ENCODE data around the gene COTL1.

DNA sequence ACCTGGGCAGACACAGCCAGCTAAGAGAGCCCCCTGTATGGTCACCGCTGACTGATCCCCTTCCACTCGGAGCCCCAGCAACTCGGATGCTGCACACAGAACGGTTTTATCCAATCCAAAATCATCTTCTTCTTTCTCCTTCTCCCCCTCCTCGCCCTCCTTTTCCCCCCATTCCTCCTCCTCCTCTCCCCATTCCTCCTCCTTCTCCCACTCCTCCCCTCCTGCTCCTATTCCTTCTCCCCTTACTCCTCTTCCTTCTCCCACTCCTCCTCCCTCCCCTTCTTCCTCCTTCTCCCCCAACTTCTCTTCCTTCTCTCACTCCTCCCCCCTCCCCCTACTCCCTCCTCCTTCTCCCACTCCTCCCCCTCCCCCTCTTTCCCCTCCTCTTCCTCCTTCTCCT is 83.1 kb downstream of the COTL1 start:
- TF ChIP-seq GATA1 (IDR thresholded peaks at IDR 0.05; ENCODE audit: low read depth, low read length) (no peak), POLR2A (IDR thresholded peaks at IDR 0.05; ENCODE audit: low read length) (no peak)
